ENCODE measurements around the gene PEMT.
"Not testable (repeated sequence)": the region's sequence is repeated elsewhere in the genome, so short reads cannot be mapped to it uniquely, and the experiment has no call there.

Gene PEMT, protein sequence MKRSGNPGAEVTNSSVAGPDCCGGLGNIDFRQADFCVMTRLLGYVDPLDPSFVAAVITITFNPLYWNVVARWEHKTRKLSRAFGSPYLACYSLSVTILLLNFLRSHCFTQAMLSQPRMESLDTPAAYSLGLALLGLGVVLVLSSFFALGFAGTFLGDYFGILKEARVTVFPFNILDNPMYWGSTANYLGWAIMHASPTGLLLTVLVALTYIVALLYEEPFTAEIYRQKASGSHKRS

GRCh38 chr17:17591355-17592298 is at the start of gene PEMT:
PEMT (minus strand) TSS chr17:17591708; CDS start chr17:17591626, 82 bp downstream.
- peak; percentile 95 for DNase-seq (ENCODE audit: low read depth in 2 of 2)

DNA sequence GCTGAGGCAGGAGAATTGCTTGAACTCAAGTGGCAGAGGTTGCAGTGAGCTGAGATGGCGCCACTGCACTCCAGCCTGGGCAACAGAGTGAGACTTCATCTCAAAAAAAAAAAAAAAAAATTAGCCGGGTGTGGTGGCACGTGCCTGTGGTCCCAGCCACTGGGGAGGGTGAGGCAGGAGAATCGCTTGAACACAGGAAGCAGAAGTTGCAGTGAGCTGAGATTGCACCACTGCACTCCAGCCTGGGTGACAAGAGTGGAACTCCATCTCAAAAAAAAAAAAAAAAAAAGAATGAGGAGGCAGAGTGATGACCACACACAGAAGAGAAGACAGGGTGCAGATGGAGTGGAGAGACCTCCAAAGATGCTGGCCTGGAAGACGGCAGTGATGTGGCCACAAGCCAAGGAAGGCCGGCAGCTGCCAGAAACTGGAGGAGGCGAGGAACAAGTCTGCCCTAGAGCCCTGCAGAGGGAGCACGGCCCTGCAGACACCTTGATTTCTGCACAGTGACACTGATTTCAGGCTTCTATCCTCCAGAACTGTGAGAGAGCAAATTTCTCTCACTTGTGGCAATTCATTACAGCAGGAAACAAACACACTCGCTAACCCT is 48.3 kb upstream of the PEMT start:
- DNase-seq (ENCODE audit: low read depth in 2 of 2): not testable (repeated sequence)

DNA sequence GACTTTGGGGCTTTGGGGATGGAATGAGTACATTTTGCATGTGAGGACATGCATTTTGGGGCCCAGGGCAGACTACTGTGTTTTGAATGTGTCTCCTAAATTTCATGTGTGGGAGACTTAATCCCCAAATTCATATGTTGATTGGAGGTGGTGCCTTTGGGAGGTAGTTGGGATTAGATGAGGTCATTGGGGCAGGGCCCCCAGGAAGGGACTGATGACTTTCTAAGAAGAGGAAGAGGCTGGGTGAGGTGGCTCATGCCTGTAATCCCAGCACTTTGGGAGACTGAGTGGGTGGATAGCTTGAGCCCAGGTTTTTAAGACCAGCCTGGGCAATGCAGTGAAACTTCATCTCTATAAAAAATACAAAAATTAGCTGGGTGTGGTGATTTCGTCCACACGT is 47.0 kb upstream of the PEMT start:
- no peak for DNase-seq (ENCODE audit: low read depth in 2 of 2)

GRCh38 chr17:17636272-17636885 is 44.9 kb upstream of the PEMT start:
- no peak for DNase-seq (ENCODE audit: low read depth in 2 of 2)

GRCh38 chr17:17635537-17636271 is 44.2 kb upstream of the PEMT start:
- DNase-seq (ENCODE audit: low read depth in 2 of 2): not testable (repeated sequence)

GRCh38 chr17:17635126-17635525 is 43.6 kb upstream of the PEMT start:
- DNase-seq (ENCODE audit: low read depth in 2 of 2): no peak

DNA sequence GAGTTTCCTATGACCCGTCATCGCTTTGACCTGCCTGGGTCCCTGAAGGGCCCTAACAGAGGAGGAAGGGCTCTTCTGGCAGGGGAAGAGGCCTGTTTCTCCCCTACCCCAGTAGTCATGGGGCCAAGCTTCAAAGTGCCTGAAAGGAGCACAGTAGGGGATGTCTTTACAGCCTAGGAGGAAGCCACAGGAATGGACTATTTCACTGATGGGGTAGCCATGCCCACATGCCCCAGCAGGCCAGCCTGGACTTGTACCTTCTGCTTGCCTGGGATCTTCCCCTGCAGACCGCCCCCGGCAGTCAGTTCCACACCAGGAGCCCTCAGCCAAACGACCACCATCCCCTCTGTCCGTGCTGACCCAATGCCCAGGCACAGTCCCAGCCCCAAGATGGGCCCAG is 41.8 kb upstream of the PEMT start:
- DNase-seq (ENCODE audit: low read depth in 2 of 2): no peak

DNA sequence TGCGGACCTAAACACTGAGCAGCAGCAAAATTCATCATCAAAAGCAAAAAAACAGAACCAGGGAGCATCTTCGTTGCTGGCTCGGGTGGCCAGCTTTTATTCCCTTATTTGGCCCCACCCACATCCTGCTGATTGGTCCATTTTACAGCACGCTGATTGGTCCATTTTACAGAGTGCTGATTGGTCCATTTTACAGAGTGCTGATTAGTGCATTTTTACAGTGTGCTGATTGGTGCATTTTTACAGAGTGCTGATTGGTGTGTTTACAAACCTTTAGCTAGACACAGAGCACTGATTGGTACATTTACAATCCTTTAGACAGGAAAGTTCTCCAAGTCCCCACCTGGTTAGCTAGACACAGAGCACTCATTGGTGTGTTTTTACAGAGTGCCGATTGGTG is 41.2 kb upstream of the PEMT start:
- DNase-seq (ENCODE audit: low read depth in 2 of 2): not testable (repeated sequence)

DNA sequence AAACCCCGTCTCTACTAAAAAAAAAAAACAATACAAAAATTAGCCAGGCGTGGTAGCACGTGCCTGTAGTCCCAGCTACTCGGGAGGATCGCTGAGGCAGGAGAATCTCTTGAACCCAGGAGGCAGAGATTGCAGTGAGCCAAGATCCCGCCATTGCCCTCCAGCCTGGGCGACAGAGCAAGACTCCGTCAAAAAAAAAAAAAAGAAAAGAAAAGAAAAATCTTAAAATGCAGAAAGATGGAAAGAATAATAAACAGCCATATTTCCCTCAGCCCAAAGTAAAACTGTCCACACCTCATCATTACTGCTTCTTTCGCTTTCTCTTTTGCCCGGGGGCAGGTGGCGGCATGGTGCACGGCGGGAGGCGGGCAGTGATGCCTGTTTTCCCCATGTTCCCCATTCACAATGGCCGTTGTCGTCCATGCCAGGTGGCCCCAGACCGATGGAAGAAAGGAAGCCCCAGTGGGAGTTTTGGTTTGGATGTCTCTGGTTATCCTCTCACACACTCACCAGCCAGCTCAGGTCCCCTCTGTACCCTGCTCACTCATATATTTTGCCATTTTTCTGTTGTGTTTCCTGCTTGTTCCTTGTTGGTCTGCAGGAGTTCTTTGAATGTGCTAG is 37.0 kb upstream of the PEMT start:
- no peak for DNase-seq (ENCODE audit: low read depth in 2 of 2)

- DNase-seq (ENCODE audit: low read depth in 2 of 2): no peak
Observed at GRCh38 chr17:17626840-17627239, 35.3 kb upstream of the PEMT start.

GRCh38 chr17:17626151-17626805 is 34.8 kb upstream of the PEMT start:
- DNase-seq (ENCODE audit: low read depth in 2 of 2): no peak

DNA sequence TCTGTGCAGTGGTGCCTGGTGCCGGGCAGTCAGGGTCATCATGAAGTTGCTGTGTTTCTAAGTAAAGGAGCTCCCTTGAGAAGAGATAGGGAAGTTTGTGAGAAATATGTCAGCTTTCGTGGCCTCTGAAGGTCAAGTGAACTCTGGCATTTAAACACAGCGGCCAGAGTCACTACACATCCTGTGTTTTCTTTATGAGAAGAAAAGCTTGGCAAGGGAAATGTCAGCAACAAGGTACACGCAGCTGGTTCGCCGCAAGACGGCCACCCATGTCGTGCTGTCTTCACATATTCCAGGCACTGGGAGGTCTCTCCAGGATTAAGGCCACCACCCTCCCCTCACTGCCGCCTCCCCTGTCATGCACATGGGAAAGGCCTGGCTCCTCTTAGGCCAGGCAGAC is 33.2 kb upstream of the PEMT start:
- DNase-seq (ENCODE audit: low read depth in 2 of 2): no peak

DNA sequence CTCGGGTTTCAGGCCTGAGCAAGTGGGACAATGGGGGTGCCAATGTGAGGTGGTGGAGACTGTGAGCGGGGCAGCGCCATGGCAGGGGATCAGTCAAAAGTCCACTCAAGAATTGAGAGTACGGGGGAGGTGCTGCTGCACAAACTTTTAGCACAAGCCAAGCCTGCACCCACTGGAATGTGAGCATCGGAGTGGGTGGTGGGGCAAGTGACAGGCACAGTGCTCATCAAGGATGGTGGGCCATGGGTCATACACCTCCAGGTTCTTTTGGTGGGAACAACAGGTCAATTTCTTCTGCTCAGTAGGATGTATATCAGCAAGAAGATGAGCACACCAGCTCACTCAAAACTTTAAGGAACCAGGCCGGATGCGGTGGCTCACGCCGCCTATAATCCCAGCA is 32.4 kb upstream of the PEMT start:
- no peak for DNase-seq (ENCODE audit: low read depth in 2 of 2)

DNA sequence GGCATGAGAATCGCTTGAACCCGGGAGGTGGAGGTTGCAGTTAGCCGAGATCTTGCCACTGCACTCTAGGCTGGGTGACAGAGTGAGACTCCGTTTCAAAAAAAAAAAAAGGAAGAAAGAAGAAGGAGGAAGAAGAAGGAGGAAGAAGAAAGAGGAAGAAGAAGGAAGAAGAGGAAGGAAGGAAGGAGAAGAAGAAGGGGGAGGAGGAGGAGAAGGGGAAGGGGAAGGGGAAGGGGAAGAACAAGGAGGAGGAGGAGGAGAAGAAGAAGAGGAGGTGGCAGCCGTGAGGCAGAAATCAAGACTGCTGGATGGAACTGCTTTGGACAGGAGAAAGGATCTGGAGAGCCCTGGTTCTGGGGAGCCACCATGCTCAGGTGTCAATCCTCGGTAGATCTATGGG is 29.7 kb upstream of the PEMT start:
- no peak for DNase-seq (ENCODE audit: low read depth in 2 of 2)

- DNase-seq (ENCODE audit: low read depth in 2 of 2): peak; percentile 26 to 32
Observed at GRCh38 chr17:17613708-17614114, 22.2 kb upstream of the PEMT start.

DNA sequence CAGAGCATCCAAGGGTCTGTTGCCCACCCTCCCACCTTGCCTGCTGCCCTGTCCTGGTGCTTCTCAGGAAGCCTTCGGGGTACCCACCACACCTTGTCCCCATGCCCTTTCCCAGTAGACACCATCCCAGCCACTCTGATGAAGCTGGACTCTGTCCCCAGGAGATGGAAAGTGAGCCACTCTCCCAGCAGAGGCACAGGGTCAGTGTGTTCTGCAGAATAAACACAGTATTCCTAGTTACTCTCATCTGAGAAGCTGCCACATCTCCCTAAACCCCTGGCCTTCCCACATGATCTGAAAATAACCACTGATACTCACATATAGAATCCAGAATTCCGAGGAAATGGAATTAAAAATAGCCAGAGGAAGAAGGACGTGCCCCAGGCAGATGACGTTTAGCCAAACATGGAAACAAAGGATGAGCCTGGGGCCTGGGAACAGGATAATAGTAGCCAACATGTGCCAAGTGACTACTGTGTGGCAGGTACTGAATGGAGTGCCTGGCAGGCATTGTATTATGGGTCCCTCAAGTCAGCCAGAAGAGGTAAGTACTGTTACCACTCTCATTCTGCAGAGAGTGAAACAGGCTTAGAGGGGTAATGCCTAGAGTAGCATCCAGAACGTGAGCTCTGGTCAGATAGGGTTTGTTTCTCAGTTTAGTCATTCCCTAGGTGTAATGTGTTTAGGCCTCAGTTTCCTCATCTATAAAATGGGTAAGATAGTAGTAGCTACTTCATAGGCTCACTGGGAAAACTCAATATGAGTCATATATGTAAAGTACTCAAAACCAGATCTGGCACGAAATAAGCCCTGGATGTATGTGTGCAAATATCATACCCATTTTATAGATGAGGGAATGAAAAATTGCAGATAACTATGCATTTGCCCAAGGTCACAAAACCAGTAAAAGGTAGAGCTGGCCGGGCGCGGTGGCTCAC is 20.8 kb upstream of the PEMT start:
- no peak for DNase-seq (ENCODE audit: low read depth in 2 of 2)

GRCh38 chr17:17609121-17609520 is 17.6 kb upstream of the PEMT start:
- DNase-seq (ENCODE audit: low read depth in 2 of 2): no peak

DNA sequence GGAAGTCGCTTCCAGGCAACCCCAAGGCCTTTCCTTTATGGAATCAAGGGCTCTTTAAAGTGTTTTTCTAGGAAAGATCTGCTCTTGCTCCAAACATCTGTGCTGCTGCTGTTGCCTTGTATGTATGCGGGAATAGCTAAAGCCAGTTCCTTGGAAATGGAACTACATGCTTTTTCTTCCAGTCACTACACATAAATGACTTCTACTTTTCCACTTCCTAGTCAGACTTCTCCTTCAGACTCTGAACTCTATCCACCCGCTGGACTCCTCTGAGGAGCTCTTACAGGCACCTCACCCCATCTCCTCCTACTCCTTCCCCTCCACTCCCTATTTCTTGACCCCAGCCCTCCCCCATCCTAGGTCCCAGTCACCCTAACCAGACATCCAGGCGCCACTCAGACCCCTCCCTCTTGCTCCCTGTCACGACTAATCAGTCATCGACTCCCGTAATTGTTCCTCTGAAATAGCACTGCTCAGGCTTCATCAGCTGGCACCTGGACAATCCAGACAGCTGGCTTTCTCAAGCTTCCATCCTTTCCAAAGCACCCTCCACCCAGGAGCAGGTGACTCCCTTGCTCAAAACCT is 15.0 kb upstream of the PEMT start:
- DNase-seq (ENCODE audit: low read depth in 2 of 2): no peak

- no peak for DNase-seq (ENCODE audit: low read depth in 2 of 2)
Observed at GRCh38 chr17:17605729-17606088, 14.2 kb upstream of the PEMT start.
